NCI-H2029 treated with DMSO at 0.1 percent for 48 hours (cell line): ENCODE results near the gene MAD1L1.

ENCODE experiments used
- DNase-seq: peaks from one replicate; lab custom pipeline; 2025; lab: John Stamatoyannopoulos, UW

Gene MAD1L1

GRCh38 chr7:2116989-2117591 lies 115.7 kb downstream of the MAD1L1 start:
- DNase-seq = peak; percentile 83

GRCh38 chr7:2116448-2116810 lies 116.3 kb downstream of the MAD1L1 start:
- no peak for DNase-seq

DNA sequence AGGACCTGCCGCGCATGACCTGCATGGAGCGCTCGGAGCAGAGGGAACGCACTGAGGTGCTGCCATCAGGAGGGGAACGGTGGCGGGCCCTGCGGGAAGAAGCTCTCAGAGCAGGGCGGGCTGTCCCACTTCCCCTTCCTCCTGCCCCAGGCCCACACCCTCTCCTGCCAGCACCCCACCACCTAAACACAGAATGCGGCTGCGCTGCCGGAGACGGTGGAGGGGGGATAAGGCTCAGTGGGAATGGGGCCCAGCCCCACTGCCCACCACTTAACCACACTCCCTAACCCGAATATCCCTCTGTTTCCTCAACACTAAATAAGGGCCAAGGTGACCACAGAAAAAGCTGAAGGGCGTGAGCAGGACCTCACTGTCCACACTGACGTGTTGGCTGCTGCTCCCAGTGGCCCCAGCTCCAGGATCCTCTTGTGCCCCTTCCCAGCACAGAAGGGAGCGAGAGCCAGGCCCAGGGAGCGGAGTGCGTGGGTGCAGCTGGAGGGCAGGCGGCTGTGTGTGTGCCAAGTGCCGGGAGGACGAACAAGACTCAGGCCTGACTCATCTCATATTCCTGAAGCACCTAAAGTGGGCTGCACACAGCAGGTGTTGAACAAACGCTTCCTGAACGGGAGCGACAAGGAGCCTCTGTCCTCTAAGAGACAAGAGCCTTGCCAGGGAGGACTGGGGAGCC lies 116.8 kb downstream of the MAD1L1 start:
- peak; percentile 84 for DNase-seq

- no peak for DNase-seq
Observed at GRCh38 chr7:2114926-2115759, 117.6 kb downstream of the MAD1L1 start.

GRCh38 chr7:2114052-2114451 lies 118.7 kb downstream of the MAD1L1 start:
- DNase-seq = no peak

DNA sequence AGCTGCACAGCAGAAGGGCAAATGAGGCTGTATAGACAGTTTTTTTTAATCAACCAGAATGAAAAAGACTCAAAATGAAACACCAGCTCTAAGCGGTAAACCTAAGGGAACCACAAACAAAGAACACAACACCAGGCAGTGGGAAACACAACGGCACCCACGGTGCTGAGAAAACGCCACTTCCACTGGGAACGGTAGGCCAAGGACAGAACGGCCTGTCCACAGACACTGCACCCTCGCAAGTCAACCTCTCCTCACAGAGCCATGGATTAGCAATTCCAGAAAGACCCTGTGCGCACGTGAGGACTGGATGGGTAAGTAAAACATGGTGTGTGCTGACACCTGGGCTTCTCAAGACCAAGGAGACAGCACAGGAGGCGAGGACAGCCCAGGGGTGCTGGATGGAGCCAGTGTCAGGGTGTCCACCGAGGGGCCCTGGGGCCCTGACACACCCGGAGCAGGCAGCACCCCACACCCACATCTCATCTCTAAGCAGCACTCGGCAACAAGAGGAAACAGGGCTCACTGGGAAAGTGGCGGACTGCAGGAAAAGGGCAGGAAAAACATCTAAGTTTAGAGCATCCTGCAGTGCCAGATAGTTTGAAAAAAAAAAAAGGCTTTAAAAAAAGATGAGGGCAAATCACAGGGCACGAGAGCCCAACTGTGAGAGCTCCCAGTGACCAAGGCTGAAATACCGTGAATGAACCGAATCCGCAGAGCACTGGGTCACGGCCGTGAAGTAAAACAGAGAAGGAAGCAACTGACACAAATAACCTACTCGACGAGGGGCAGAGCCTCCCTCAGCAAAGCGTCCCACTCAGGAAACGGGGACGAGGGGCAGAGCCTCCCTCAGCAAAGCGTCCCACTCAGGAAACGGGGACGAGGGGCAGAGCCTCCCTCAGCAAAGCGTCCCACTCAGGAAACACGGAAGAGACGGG lies 120.2 kb downstream of the MAD1L1 start:
- DNase-seq = no peak

DNA sequence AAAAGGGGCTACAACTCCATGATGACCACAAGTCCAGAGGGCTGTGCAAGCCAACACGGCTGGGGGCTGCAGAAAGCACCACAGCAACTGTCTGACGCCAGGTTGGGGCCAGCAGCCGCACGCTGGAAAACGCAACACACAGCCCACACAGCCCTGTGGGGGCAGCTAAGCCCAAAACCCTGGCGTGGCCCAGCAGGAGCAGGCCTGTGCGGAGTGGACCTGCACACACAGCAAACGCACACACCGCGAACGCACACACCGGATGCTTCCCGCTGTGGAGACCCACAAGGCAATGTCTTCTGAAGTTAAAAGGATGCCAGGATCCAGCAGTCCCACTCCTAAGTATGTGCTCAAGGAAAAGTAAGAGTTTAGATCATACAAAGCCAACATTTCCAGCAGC lies 121.2 kb downstream of the MAD1L1 start:
- no peak for DNase-seq

DNA sequence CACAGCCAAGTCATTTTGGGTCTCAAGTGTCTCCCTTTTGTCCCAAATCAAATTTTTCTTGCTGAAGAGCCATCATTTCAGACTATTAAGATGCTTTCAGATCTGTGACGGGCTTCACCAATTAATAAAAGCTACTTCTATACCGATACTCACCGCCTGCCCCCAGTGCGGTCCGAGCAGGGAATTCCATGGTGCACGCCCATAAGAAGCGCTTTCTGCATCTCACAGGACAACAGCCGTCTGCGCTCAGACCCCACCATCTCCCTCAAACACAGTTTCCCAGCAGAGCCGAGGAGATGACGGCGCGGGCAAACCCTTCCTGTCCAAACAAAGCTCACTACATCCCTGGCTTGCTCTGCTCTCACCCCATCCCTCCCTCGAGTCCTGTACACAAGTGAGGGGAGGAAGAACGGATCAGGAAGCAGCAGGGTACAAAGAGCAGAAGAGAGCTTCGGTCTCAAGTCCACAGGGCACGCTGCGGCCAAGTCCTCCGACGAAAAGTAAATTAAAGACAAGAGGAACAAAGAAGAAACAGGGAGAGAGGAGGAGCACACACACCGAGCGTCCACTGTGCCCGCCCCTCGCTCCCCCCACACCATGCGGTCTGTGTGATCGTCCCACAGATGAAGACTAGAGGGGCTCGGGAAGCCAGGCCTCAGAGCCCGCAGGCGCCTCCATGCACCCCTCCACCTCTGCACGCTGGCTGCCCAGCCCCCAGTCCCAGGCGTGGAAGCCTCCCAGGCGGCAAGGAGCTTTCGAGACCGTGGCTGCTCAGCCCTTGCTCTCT lies 121.9 kb downstream of the MAD1L1 start:
- DNase-seq = no peak

- no peak for DNase-seq
Observed at GRCh38 chr7:2109936-2110609, 122.7 kb downstream of the MAD1L1 start.

DNA sequence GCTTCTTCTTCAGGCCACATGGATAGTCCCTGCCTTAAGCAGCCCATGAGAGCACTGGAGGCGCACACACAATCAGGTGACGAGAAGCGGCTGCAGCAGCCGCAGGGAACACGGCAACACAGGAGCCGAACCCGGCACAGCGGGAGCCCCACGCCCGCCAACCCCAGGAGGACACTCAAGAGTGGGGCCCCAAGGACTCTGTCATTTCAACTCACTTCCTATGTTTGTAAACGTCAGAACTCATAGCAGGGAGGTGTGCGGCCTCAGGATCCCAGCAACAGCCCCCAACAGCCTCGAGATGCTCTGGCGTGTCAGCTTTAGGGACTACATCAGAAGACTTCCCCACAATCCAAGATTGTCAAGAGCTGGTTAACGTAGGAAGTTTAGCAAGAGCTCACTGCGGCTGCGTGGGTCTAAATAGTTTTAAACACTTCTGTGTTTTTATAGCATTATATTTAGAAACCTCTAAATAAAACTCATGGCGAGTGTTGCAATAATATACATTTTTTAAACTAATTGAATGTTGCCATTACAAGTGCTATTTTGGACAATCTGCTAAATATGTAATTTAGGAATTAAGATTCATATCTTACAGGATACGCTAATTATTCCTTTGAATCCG lies 123.4 kb downstream of the MAD1L1 start:
- no peak for DNase-seq

GRCh38 chr7:2108501-2109250 lies 124.1 kb downstream of the MAD1L1 start:
- DNase-seq = no peak

GRCh38 chr7:2108071-2108455 lies 124.7 kb downstream of the MAD1L1 start:
- DNase-seq = no peak

DNA sequence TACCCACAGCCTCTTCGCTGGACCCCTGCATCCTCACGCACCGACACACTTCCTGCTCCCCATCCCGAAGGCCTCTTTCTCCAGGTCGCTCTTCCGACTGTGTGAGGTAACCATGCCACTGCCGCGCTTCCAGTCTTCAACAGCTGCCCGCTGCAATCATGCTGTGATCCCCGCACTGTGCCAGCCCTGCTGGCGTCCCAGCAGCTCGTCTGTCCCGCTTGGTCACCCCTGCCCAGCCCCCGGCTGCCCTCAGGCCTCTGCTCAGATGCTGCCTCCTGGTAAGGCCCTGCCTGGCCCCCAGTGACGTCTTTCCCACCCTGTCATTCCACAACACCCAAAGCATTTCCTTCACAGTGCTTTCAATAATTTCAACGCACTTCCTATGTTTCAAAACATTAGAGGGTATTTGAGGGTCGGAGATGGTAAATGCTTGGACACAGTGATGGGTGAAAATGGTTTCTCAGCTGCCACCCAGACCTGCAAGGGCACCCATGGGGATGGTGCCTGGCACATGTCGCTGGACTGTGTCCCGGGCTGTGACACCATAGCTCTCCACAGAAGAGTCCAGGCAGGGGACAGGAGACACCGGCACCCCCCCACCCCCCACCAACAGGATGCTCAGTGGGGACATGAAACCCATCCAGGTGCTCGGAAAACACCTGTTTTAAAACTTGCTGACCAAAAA lies 125.2 kb downstream of the MAD1L1 start:
- DNase-seq = no peak

GRCh38 chr7:2106924-2107323 lies 125.8 kb downstream of the MAD1L1 start:
- no peak for DNase-seq

GRCh38 chr7:2106440-2106839 lies 126.3 kb downstream of the MAD1L1 start:
- DNase-seq = no peak

DNA sequence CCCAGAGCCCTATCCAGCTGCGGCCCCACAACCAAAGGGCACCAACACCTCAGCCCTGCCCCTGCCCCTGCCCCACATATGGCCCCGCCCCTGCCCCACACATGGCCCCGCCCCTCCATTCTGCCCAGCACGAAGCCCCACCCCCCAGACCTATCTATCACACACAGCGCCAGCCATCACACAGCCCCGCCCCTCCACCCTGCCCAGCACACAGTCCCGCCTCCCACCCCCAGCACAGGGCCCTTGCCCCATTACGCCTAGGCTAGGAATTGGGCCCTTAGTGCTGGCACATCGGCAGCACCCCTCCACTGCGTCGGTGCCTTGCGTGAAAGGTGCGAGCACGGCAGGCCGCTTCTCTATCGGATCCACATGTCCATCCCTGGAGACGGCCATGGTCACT lies 126.8 kb downstream of the MAD1L1 start:
- DNase-seq = no peak

DNA sequence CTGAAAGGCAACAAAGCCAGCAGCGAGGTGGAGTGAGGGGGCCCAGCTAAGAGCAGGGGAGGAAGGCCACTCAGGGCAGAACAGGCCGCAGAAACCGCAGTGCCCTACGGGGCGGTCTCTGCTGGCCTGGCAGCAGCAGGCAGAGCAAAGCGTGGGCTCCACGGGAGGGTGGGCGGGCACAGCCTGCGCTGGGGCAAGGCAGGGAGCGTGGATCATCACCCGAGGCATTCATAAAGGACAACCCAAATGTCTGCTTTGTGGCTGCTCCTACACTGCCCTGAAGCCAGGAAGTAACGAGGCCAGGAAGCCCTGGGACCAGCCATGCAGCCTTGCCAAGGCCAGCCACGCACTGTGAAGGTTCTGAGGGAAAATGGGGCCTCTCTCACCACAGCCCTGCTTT lies 127.5 kb downstream of the MAD1L1 start:
- DNase-seq = no peak

DNA sequence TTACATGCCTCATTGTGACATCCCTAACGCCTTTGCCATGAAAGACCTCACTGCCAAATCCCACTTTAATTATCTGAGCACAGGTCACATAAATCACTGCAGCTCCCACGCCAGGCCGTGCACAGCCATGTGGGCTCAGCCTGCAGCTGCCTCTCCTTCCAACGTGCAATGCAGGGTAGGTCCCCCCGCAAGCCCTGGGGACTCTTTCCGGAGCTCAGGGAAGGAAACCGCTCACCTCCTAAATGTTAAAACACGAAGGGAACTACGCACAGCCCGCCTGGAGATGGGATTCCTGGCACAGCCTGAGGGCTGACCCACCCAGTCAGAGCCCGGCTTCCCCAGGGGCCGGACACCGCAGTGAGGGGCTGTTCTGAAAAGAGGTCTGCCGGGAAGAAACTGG lies 128.0 kb downstream of the MAD1L1 start:
- DNase-seq = no peak
